HG02870 (cell line): ENCODE data around the gene NOSTRIN.
"Not testable (repeated sequence)": the region's sequence is repeated elsewhere in the genome, so short reads cannot be mapped to it uniquely, and the experiment has no call there.

Experiments used
- ATAC-seq: cut with Tn5 transposase; IDR thresholded peaks from one replicate; pipeline ENCODE4 v1.9.1; 2021; ENCODE audit warnings: mild to moderate bottlenecking, moderate library complexity; ENCODE audit not compliant: unreplicated experiment

The NOSTRIN gene, protein sequence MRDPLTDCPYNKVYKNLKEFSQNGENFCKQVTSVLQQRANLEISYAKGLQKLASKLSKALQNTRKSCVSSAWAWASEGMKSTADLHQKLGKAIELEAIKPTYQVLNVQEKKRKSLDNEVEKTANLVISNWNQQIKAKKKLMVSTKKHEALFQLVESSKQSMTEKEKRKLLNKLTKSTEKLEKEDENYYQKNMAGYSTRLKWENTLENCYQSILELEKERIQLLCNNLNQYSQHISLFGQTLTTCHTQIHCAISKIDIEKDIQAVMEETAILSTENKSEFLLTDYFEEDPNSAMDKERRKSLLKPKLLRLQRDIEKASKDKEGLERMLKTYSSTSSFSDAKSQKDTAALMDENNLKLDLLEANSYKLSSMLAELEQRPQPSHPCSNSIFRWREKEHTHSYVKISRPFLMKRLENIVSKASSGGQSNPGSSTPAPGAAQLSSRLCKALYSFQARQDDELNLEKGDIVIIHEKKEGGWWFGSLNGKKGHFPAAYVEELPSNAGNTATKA

GRCh38 chr2:168801961-168802858 lies at the start of gene NOSTRIN:
TSS of gene NOSTRIN (plus strand) at chr2:168802637. CDS start at chr2:168802647, 10 bp downstream.
- no peak for ATAC-seq

GRCh38 chr2:168753765-168754329 lies 48.6 kb upstream of the NOSTRIN start:
- no peak for ATAC-seq

DNA sequence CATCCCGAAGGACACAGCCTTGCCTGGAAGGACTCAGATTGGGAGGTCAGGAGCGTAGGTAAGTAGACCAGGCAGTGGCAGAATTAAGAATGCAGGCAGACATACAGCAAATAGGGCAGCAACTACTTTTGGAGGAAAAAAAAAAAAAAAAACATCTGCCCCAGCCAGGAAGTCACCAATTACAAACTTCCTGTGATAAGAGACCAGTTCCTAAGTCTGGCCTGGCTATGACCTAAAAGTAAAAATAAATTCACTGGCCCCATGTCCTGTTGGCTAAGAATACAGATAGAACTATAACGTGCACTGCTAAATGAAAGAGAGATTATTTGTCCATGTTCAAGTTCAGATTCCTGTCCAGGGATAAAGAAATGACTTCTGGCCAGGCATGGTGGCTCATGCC lies 45.2 kb upstream of the NOSTRIN start:
- no peak for ATAC-seq

DNA sequence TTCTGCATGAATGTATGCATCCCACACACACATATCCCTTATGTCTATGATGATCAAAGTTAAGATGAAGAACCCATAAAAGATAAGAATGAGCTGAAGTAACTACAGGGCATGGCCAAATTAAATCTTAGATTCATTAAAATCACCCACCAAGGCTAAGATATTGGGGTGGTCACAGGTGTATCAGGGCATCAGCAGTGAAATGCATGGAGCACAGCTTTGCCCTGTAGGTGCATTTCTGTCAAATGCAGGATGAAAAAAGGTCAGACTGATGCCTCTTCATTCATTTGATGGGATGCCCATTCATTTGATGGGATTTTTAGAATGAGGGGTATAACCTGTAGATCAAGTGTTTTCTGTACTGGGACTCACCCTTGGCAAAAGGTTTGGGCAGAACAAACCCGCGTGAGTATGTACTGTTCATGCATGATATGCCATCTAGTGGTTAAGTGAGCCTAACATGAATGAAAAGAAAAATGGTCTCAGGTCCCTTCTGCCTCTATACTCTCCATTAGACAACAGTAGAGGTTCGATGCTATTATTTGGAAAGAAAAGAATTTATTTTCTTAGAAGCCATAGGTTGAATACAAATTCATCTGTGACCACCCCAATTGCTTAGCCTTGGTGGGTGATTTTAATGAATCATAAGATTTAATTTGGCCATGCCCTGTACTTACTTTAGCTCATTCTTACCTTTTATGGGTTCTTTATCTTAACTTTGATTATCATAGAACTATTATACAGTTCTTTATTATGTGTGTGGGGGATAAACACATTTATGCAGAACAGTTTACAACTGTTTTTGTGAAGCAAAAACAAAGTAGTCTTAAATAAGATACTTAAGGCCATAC lies 43.2 kb upstream of the NOSTRIN start:
- ATAC-seq: peak; percentile 73

- no peak for ATAC-seq
Observed at GRCh38 chr2:168765401-168765800, 37.0 kb upstream of the NOSTRIN start.

- ATAC-seq: no peak
Observed at GRCh38 chr2:168766600-168766999, 35.8 kb upstream of the NOSTRIN start.

DNA sequence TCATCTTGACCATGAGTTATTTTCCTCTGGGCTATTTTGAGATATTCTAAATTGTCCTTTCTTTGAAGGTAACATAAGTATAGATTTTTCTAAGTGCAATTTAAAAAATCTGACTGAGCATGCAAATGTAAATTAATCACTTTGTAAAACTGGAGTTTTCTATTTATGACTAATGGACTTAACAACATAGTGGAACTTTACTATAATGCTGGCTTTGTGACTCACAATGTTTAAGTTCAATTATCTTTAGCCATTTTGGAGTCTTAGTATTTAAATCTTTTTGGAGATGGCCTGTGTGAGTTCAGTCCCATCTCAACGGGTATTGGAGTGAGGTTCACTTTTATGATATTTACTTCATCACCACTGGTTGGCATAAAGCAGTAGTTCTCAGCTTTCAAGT lies 35.2 kb upstream of the NOSTRIN start:
- ATAC-seq: no peak

DNA sequence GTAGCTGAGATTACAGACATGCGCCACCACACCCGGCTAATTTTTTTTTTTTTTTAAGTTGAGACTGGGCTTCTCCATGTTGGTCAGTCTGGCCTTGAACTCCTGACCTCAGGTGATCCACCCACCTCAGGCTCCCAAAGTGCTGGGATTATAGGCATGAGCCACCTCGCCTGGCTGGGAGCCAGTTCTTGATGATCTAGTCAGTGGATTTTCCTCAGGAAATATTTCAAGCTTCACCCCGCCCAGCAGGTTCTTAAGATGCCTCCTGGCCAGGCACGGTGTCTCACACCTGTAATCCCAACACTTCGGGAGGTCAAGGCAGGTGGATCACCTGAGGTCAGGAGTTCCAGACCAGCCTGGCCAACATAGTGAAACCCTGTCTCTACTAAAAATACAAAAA lies 34.1 kb upstream of the NOSTRIN start:
- not testable (repeated sequence) for ATAC-seq

DNA sequence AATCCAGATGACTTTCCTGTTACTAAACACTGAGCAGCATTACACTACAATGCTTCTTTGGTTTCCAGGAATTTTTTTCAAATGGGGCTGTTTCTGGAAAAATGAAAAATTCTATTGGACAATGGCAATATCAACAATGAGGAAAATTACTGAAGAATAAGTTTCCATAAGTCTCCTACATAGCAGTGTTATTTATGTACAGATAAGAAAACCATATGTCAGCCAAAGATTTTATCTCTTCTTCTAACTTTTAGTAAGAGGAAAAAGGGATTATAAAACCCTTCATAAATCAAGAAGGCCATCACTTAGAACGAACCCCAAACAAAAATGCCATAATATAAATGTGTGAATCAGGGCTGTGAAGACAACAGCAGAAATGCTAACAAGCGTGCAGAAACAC lies 31.6 kb upstream of the NOSTRIN start:
- ATAC-seq: no peak

GRCh38 chr2:168772704-168773103 lies 29.7 kb upstream of the NOSTRIN start:
- no peak for ATAC-seq

DNA sequence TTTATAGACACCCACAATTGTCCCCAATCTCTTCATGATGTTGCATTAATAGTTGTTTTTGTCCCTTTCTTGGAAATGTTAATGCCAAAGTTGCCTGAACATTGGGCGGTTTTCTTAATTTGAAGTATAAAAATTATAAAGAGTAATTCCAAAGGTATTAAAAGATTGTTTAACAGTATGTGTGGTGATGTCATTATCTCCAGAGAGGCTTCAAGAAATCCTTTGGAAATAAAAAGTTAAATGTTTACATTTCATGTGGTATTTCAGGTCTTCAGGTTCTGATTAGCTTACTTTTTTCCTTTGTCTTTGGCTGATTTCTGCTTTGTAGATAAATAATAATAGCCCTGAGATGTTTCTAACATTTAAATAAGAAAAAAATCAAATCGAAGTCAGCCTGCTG lies 29.3 kb upstream of the NOSTRIN start:
- no peak for ATAC-seq

- ATAC-seq: no peak
Observed at GRCh38 chr2:168773719-168774521, 28.5 kb upstream of the NOSTRIN start.

- ATAC-seq: no peak
Observed at GRCh38 chr2:168775837-168776236, 26.6 kb upstream of the NOSTRIN start.

DNA sequence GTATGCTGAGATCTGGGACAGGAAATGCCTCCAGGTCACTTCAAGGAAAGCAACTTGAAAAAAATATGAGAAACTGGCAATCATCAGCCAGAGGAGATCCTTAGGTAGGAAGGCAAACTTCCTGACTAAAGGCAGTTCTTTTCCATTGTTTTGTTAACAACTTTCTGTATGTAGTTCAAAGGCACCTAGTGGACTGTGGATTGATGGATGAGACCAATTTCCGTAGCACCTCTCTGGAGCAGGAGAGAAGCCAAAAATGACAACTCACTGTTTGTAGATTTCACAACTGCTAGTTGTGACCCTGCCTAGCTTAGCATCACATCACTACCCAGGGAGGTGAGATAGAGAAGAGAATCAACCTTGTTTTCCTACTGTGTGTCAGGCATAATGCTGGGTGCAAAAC lies 21.8 kb upstream of the NOSTRIN start:
- ATAC-seq: no peak

DNA sequence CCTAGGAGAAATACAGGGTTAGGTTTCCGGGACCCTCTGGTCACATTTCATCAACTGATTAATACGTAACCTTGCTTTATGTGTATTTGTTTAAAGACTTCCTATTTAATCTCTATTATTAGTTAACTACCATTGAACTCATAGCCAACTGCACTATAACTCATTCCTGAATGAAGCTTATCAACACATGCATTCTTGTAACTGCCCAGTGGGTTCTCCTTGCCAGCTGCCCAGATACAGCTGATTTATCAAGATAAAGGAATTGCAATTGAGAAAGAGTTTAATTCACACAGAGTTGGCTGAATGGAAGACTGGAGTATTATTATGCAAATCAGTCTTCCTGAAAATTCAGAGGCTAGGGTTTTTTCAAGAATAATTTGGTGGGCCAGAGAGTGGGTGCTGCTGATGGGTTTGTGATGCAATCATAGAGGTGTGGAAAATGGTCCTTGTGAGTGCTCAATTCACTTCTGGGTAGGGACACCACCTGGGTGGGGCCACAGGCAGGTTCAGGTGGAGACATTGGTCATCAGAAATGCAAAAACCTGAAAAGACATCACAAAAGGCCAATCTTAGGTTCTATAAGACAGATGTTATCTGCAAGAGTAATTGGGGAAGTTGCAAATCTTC lies 21.1 kb upstream of the NOSTRIN start:
- no peak for ATAC-seq

- ATAC-seq: no peak
Observed at GRCh38 chr2:168782271-168782670, 20.2 kb upstream of the NOSTRIN start.

GRCh38 chr2:168784993-168785392 lies 17.4 kb upstream of the NOSTRIN start:
- ATAC-seq: no peak

- no peak for ATAC-seq
Observed at GRCh38 chr2:168787098-168787781, 15.2 kb upstream of the NOSTRIN start.
